ENCODE data around the gene FADS6.

FADS6 gene

GRCh38 chr17:74928786-74929185, 35.4 kb upstream of the FADS6 start:
- TF ChIP-seq FOXP2 (optimal IDR thresholded peaks at IDR 0.05; ENCODE audit: borderline replicate concordance, extremely low read depth, extremely low read length, insufficient read depth) (no peak), REST (IDR thresholded peaks at IDR 0.05; ENCODE audit: insufficient read depth in 1 of 2, low read depth in 2 of 2, low read length in 2 of 2) (no peak), TAF1 (IDR thresholded peaks at IDR 0.05; ENCODE audit: borderline replicate concordance, insufficient read depth, low read length) (no peak), SIN3A (IDR thresholded peaks at IDR 0.05; ENCODE audit: borderline replicate concordance, insufficient read depth, low read length) (no peak), POLR2AphosphoS5 (IDR thresholded peaks at IDR 0.05; ENCODE audit: low read depth, low read length) (no peak)

- no peak for TF ChIP-seq SIN3A (IDR thresholded peaks at IDR 0.05; ENCODE audit: borderline replicate concordance, insufficient read depth, low read length)
- TF ChIP-seq TAF1 (IDR thresholded peaks at IDR 0.05; ENCODE audit: borderline replicate concordance, insufficient read depth, low read length): no peak
- no peak for TF ChIP-seq REST (IDR thresholded peaks at IDR 0.05; ENCODE audit: insufficient read depth in 1 of 2, low read depth in 2 of 2, low read length in 2 of 2)
- no peak for TF ChIP-seq FOXP2 (optimal IDR thresholded peaks at IDR 0.05; ENCODE audit: borderline replicate concordance, extremely low read depth, extremely low read length, insufficient read depth)
- TF ChIP-seq POLR2AphosphoS5 (IDR thresholded peaks at IDR 0.05; ENCODE audit: low read depth, low read length): no peak
Observed at GRCh38 chr17:74925242-74925641, 31.8 kb upstream of the FADS6 start.

- TF ChIP-seq POLR2AphosphoS5 (IDR thresholded peaks at IDR 0.05; ENCODE audit: low read depth, low read length) (no peak), FOXP2 (optimal IDR thresholded peaks at IDR 0.05; ENCODE audit: borderline replicate concordance, extremely low read depth, extremely low read length, insufficient read depth) (no peak), REST (IDR thresholded peaks at IDR 0.05; ENCODE audit: insufficient read depth in 1 of 2, low read depth in 2 of 2, low read length in 2 of 2) (no peak), TAF1 (IDR thresholded peaks at IDR 0.05; ENCODE audit: borderline replicate concordance, insufficient read depth, low read length) (no peak), SIN3A (IDR thresholded peaks at IDR 0.05; ENCODE audit: borderline replicate concordance, insufficient read depth, low read length) (no peak)
Observed at GRCh38 chr17:74924250-74924948, 31.0 kb upstream of the FADS6 start, which contains the start of gene OTOP2. TSS of gene OTOP2 (plus strand) at chr17:74924273. CDS start at chr17:74924633, 360 bp downstream.

GRCh38 chr17:74923538-74924249, 30.3 kb upstream of the FADS6 start:
- TF ChIP-seq SIN3A (IDR thresholded peaks at IDR 0.05; ENCODE audit: borderline replicate concordance, insufficient read depth, low read length) (no peak), REST (IDR thresholded peaks at IDR 0.05; ENCODE audit: insufficient read depth in 1 of 2, low read depth in 2 of 2, low read length in 2 of 2) (no peak), FOXP2 (optimal IDR thresholded peaks at IDR 0.05; ENCODE audit: borderline replicate concordance, extremely low read depth, extremely low read length, insufficient read depth) (no peak), TAF1 (IDR thresholded peaks at IDR 0.05; ENCODE audit: borderline replicate concordance, insufficient read depth, low read length) (no peak), POLR2AphosphoS5 (IDR thresholded peaks at IDR 0.05; ENCODE audit: low read depth, low read length) (no peak)
